Endothelial cell of umbilical vein (primary cell): ENCODE results near the gene CNOT6. TPM values are rescaled to one million over a fixed set of nuclear protein-coding genes. Genes with fewer than 3 reads are reported as not detected.
"Not testable (repeated sequence)": the region's sequence is repeated elsewhere in the genome, so short reads cannot be mapped to it uniquely, and the experiment has no call there.

Source experiments
- BruUV-seq: library from RNA; stranded (reverse); fragments of 400-500 nt; replicated peaks from 2 replicates; lab custom pipeline; 2021; lab: Mats Ljungman, UMichigan
- CTCF ChIA-PET: fragments of 300-600, 350-600 bp; sonication (Branson Sonifier 250); formaldehyde crosslinking; loops from one replicate; lab custom pipeline; 2021; ENCODE audit warnings: antibody characterized with exemption, inconsistent platforms; lab: Charles Lee
- POLR2A ChIA-PET: fragments of 300-600, 350-600 bp; sonication (Branson Sonifier 250); formaldehyde crosslinking; loops from one replicate; lab custom pipeline; 2021; ENCODE audit warnings: antibody characterized with exemption, inconsistent platforms; lab: Charles Lee
- DNase-seq: peaks from one replicate; pipeline ENCODE4 v3.0.0-alpha.2; 2011; ENCODE audit warnings: low read depth, low spot score
- FAIRE-seq: peaks from 2 replicates; lab custom pipeline; 2011; peaks lifted over from hg19 to GRCh38; lab: Jason Lieb, UNC
- H2AFZ ChIP-seq: 2 replicates; pipeline ENCODE4 v1.6.0; 2012; ENCODE audit warnings: low read depth, low read length, control low read depth, inconsistent platforms
- H3K27ac ChIP-seq: 2 replicates; pipeline ENCODE4 v1.5.1; 2011; ENCODE audit warnings: low read depth, mild to moderate bottlenecking, control low read depth, low read length, moderate library complexity; ENCODE audit not compliant: insufficient read depth
- H3K27me3 ChIP-seq, 2 experiments: 2 replicates each; pipeline versions ENCODE4 v1.6.0 to v1.6.1; 2011; ENCODE audit warnings: low read length in 2 of 2, mixed read lengths in 1 of 2; ENCODE audit not compliant: control insufficient read depth in 2 of 2, insufficient read depth in 2 of 2
- H3K36me3 ChIP-seq, 2 experiments: 2 replicates in 1 of 2; 3 replicates in 1 of 2; pipeline ENCODE4 v1.5.1; 2011; ENCODE audit warnings: low read length in 2 of 2, mild to moderate bottlenecking in 1 of 2, moderate library complexity in 1 of 2; ENCODE audit not compliant: control insufficient read depth in 2 of 2, insufficient read depth in 2 of 2; ENCODE audit errors: extremely low read depth in 1 of 2
- H3K4me1 ChIP-seq: 3 replicates; pipeline ENCODE4 v1.5.1; 2011; ENCODE audit warnings: mild to moderate bottlenecking, low read length; ENCODE audit not compliant: control insufficient read depth, insufficient read depth; ENCODE audit errors: extremely low read depth
- H3K4me2 ChIP-seq: 2 replicates; pipeline ENCODE4 v1.6.1; 2011; ENCODE audit warnings: low read length, control low read depth, mixed read lengths; ENCODE audit not compliant: insufficient read depth
- H3K4me3 ChIP-seq, 3 experiments: fragments of 200-600 bp in 1 of 3; sonication (generic), shearing (Covaris generic) in 1 of 3; replicated peaks in 1 of 3; 2 replicates each; pipeline ENCODE4 v1.5.1; 2011 to 2016; ENCODE audit warnings: control low read depth in 3 of 3, low read length in 3 of 3, mild to moderate bottlenecking in 2 of 3, inconsistent platforms in 1 of 3, low read depth in 1 of 3, moderate library complexity in 1 of 3; ENCODE audit not compliant: insufficient read depth in 1 of 3
- H3K79me2 ChIP-seq: 2 replicates; pipeline ENCODE4 v1.6.0; 2012; ENCODE audit warnings: low read length, inconsistent platforms; ENCODE audit not compliant: control insufficient read depth, insufficient read depth
- H3K9ac ChIP-seq: replicated peaks from 2 replicates; pipeline ENCODE3; 2011; ENCODE audit warnings: low read length, control low read depth; ENCODE audit not compliant: insufficient read depth; ENCODE audit errors: extremely low read depth
- H3K9me1 ChIP-seq: replicated peaks from 3 replicates; pipeline ENCODE4 v1.6.0; 2011; ENCODE audit warnings: mild to moderate bottlenecking, low read length; ENCODE audit not compliant: control insufficient read depth, insufficient read depth; ENCODE audit errors: extremely low read depth
- H3K9me3 ChIP-seq: replicated peaks from 2 replicates; pipeline ENCODE4 v1.5.1; 2012; ENCODE audit warnings: low read length, inconsistent platforms; ENCODE audit not compliant: control insufficient read depth, insufficient read depth
- H4K20me1 ChIP-seq: replicated peaks from 2 replicates; pipeline ENCODE3; 2011; ENCODE audit warnings: mild to moderate bottlenecking, low read length; ENCODE audit not compliant: control insufficient read depth, insufficient read depth; ENCODE audit errors: extremely low read depth
- EZH2 ChIP-seq: IDR thresholded peaks from 2 replicates; pipeline ENCODE4 v1.6.1; 2012; ENCODE audit warnings: borderline replicate concordance, low read depth, mild to moderate bottlenecking, moderate library complexity, low read length, inconsistent platforms; ENCODE audit not compliant: severe bottlenecking
- FOS ChIP-seq: IDR thresholded peaks from 2 replicates; pipeline ENCODE4 v1.6.1; 2011; ENCODE audit warnings: mild to moderate bottlenecking, low read length, moderate library complexity, borderline replicate concordance; ENCODE audit not compliant: insufficient read depth
- GATA2 ChIP-seq: IDR thresholded peaks from 2 replicates; pipeline ENCODE4 v1.7.0; 2011; ENCODE audit warnings: low read depth, mild to moderate bottlenecking, moderate library complexity, mixed read lengths, low read length; ENCODE audit not compliant: insufficient read length, insufficient read depth
- JUN ChIP-seq: IDR thresholded peaks from 2 replicates; pipeline ENCODE4 v1.6.1; 2011; ENCODE audit warnings: borderline replicate concordance, low read depth; ENCODE audit not compliant: insufficient read length, insufficient read depth
- MYC ChIP-seq: IDR thresholded peaks from one replicate; pipeline ENCODE4 v1.6.1; 2011; ENCODE audit warnings: mild to moderate bottlenecking, low read depth, low read length
- POLR2A ChIP-seq: IDR thresholded peaks from 2 replicates; pipeline ENCODE4 v1.6.1; 2012; ENCODE audit warnings: low read depth, mild to moderate bottlenecking, control low read depth, low read length
- POLR2AphosphoS5 ChIP-seq: IDR thresholded peaks from 2 replicates; pipeline ENCODE4 v1.6.1; 2012; ENCODE audit warnings: low read depth, mild to moderate bottlenecking, control low read depth, low read length, moderate library complexity; ENCODE audit not compliant: insufficient read depth
- dilution Hi-C: fragments of 300-500 bp; cut with MboI; formaldehyde crosslinking; loops from one replicate; pipeline ENCODE4 v1.15.0; 2019; ENCODE audit warnings: low sequenced_read_pairs; ENCODE audit not compliant: extremely low pct_ligation_motif_present
- intact Hi-C: fragments of 100-400 bp; cut with micrococcal nuclease; formaldehyde crosslinking; loops from one replicate; pipeline ENCODE4 v1.10.0; 2022
- polyA plus RNA-seq, 4 experiments: library from polyadenylated mRNA; depleted of rRNA in 3 of 4; stranded (reverse) in 3 of 4; unstranded in 1 of 4; fragments of >200 nt; gene quantifications; 2 replicates each; pipeline versions ENCODE4 v1.2.1 to v1.2.3, GENCODE V29; 2011 to 2012; ENCODE audit warnings: missing spikeins in 1 of 4
- total RNA-seq: library from RNA; stranded (reverse); gene quantifications from 2 replicates; pipeline ENCODE4 v1.2.3, GENCODE V29; 2021
- TF ChIP-seq, protein P1 (sequence below), 2 donors: IDR thresholded peaks; 1 replicate in 1 of 2; 2 replicates in 1 of 2; pipeline ENCODE4 v1.5.1; 2011; ENCODE audit warnings: low read length in 2 of 2, mild to moderate bottlenecking in 2 of 2, moderate library complexity in 2 of 2, control low read depth in 1 of 2, inconsistent platforms in 1 of 2, low read depth in 1 of 2; ENCODE audit not compliant: insufficient read depth in 1 of 2; ENCODE audit errors: extremely low read depth in 1 of 2
- TF ChIP-seq, protein P2 (sequence below): IDR thresholded peaks from 2 replicates; pipeline ENCODE4 v1.6.1; 2011; ENCODE audit not compliant: insufficient read depth, insufficient read length

CNOT6 gene
- total and polyA plus RNA-seq, 2 donors (not counting 3 experiments of a cell fraction or from before 2014, with no cell fraction given) = 9.2 to 33.8 TPM

DNA sequence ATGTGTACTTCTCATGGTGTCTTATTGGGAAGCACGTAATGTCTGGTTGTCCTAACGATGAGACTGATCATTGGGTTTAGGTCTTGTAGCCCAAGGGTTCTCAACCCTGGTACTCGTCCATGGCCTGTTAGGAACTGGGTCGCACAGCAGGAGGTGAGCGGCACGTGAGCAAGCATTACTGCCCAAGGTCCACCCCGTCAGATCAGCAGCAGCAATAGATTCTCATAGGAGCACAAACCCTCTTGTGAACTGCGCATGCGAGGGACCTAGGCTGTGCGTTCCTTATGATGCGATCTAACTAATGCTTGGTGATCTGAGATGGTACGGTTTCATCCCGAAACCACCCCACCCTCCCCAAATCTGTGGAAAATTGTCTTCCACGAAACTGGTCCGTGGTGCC is 33.5 kb downstream of the CNOT6 start:
- Histone ChIP-seq H3K9ac (no peak overlapping the region), H2AFZ (no peak overlapping the region), H4K20me1 (peaks cover 6% of the 10 kb centered on the region), H3K9me3 (no peaks in the 10 kb centered on the region), H3K27me3 (no peaks in the 10 kb centered on the region), H3K9me1 (no peaks in the 10 kb centered on the region), H3K79me2 (peaks cover 63% of the 10 kb centered on the region), H3K36me3 (no peaks in the 10 kb centered on the region), H3K4me1 (no peaks in the 10 kb centered on the region), H3K27ac (no peak overlapping the region), H3K4me3 (no peak overlapping the region), H3K4me2 (no peak overlapping the region)
- dilution Hi-C loops = no loop called here
- BruUV-seq = no TSS peak
- ChIA-PET POLR2A (no interaction called here), CTCF (no interaction called here)
- no peak for TF ChIP-seq EZH2
- TF ChIP-seq, protein P1, sequence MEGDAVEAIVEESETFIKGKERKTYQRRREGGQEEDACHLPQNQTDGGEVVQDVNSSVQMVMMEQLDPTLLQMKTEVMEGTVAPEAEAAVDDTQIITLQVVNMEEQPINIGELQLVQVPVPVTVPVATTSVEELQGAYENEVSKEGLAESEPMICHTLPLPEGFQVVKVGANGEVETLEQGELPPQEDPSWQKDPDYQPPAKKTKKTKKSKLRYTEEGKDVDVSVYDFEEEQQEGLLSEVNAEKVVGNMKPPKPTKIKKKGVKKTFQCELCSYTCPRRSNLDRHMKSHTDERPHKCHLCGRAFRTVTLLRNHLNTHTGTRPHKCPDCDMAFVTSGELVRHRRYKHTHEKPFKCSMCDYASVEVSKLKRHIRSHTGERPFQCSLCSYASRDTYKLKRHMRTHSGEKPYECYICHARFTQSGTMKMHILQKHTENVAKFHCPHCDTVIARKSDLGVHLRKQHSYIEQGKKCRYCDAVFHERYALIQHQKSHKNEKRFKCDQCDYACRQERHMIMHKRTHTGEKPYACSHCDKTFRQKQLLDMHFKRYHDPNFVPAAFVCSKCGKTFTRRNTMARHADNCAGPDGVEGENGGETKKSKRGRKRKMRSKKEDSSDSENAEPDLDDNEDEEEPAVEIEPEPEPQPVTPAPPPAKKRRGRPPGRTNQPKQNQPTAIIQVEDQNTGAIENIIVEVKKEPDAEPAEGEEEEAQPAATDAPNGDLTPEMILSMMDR (IDR thresholded peaks at IDR 0.05; ENCODE audit: extremely low read depth in 1 of 2, insufficient read depth in 1 of 2, low read depth in 1 of 2, low read length in 2 of 2) = no peak
- TF ChIP-seq FOS = no peak
- TF ChIP-seq JUN = no peak
- TF ChIP-seq GATA2 = no peak
- TF ChIP-seq POLR2AphosphoS5 = no peak
- TF ChIP-seq, protein P2, sequence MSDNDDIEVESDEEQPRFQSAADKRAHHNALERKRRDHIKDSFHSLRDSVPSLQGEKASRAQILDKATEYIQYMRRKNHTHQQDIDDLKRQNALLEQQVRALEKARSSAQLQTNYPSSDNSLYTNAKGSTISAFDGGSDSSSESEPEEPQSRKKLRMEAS = no peak
- no peak for TF ChIP-seq POLR2A
- TF ChIP-seq MYC = no peak
- intact Hi-C loops = no loop called here
- DNase-seq (no peak), FAIRE-seq (no peak)

DNA sequence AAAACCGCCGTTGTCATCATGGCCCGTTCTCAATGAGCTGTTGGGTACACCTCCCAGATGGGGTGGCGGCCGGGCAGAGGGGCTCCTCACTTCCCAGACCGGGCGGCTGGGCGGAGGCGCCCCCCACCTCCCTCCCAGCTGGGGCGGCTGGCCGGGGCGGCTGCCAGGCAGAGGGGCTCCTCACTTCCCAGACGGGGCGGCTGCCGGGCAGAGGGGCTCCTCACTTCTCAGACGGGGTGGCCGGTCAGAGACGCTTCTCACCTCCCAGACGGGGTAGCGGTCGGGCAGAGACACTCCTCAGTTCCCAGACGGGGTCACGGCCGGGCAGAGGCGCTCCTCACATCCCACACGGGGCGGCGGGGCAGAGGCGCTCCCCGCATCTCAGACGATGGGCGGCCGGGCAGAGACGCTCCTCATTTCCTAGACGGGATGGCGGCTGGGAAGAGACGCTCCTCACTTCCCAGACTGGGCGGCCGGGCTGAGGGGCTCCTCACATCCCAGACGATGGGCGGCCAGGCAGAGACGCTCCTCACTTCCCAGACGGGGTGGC is 36.9 kb downstream of the CNOT6 start:
- BruUV-seq, DNase-seq, H3K27me3 ChIP-seq, H2AFZ ChIP-seq, H3K9me1 ChIP-seq, FAIRE-seq, dilution Hi-C loops, intact Hi-C loops, H3K4me1 ChIP-seq, H3K4me3 ChIP-seq, H3K27ac ChIP-seq, H4K20me1 ChIP-seq, CTCF ChIA-PET, H3K36me3 ChIP-seq, H3K9ac ChIP-seq, POLR2A ChIA-PET, H3K4me2 ChIP-seq, H3K9me3 ChIP-seq: not testable (repeated sequence)
- H3K79me2 ChIP-seq = peaks cover 40% of the 10 kb centered on the region
